Astrocyte (in vitro differentiated cells and primary cell): ENCODE measurements around the gene DISC1.

Experiments used
- EZH2 ChIP-seq: IDR thresholded peaks from 2 replicates; pipeline ENCODE4 v1.6.1; 2012; ENCODE audit warnings: mild to moderate bottlenecking, low read length, inconsistent platforms; ENCODE audit not compliant: insufficient read depth
- TF ChIP-seq, protein P1 (sequence below): IDR thresholded peaks from 2 replicates; pipeline ENCODE4 v1.5.1; 2011; ENCODE audit warnings: low read depth, mild to moderate bottlenecking, inconsistent platforms, low read length, moderate library complexity; ENCODE audit not compliant: insufficient read depth

DNA sequence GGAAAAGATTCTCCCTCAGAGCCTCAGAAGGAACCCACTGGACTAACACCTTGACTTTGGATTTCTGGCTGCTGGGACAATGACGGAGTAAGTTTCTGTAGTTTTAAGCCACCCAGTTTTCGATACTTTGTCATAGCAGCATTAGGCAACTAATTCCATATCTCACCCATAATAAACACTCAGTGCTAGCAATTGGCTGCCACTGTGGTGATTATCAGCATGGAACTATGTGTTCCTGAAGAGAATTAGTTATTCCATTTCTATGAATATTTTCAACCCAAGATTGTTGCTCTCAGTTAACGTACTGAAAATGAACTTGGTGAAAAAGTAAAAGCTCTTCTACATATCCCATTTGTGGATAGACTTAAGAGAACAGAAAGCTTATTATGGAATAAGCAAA is 299.3 kb downstream of the DISC1 start:
- TF ChIP-seq, protein P1, sequence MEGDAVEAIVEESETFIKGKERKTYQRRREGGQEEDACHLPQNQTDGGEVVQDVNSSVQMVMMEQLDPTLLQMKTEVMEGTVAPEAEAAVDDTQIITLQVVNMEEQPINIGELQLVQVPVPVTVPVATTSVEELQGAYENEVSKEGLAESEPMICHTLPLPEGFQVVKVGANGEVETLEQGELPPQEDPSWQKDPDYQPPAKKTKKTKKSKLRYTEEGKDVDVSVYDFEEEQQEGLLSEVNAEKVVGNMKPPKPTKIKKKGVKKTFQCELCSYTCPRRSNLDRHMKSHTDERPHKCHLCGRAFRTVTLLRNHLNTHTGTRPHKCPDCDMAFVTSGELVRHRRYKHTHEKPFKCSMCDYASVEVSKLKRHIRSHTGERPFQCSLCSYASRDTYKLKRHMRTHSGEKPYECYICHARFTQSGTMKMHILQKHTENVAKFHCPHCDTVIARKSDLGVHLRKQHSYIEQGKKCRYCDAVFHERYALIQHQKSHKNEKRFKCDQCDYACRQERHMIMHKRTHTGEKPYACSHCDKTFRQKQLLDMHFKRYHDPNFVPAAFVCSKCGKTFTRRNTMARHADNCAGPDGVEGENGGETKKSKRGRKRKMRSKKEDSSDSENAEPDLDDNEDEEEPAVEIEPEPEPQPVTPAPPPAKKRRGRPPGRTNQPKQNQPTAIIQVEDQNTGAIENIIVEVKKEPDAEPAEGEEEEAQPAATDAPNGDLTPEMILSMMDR = no peak
- TF ChIP-seq EZH2 = no peak
